Calu3 (cell line): ENCODE measurements around the gene PRPF8. TPM values are rescaled to one million over a fixed set of nuclear protein-coding genes. Genes with fewer than 3 reads are reported as not detected.

Experiments
- BruUV-seq: library from RNA; stranded (reverse); fragments of 400-500 nt; replicated peaks from 2 replicates; lab custom pipeline; 2021; lab: Mats Ljungman, UMichigan
- CTCF ChIA-PET: fragments of 300-600 bp; sonication (Branson Sonifier 250); formaldehyde crosslinking; loops from one replicate; lab custom pipeline; 2022; ENCODE audit warnings: antibody characterized with exemption; lab: Charles Lee
- DNase-seq: peaks from one replicate; pipeline ENCODE4 v3.0.0; 2022
- H3K27ac Mint-ChIP-seq: one replicate; pipeline ENCODE4 v1.8.0; 2022; ENCODE audit warnings: mixed read lengths; ENCODE audit not compliant: unreplicated experiment
- H3K27me3 Mint-ChIP-seq: one replicate; pipeline ENCODE4 v1.8.0; 2022; ENCODE audit warnings: mixed read lengths; ENCODE audit not compliant: unreplicated experiment
- H3K36me3 Mint-ChIP-seq: one replicate; pipeline ENCODE4 v1.8.0; 2022; ENCODE audit warnings: mild to moderate bottlenecking, moderate library complexity, mixed read lengths; ENCODE audit not compliant: insufficient read depth, unreplicated experiment
- H3K4me1 Mint-ChIP-seq: one replicate; pipeline ENCODE4 v1.8.0; 2022; ENCODE audit warnings: mild to moderate bottlenecking, low read depth, mixed read lengths; ENCODE audit not compliant: unreplicated experiment
- H3K4me3 Mint-ChIP-seq: one replicate; pipeline ENCODE4 v1.8.0; 2022; ENCODE audit warnings: mild to moderate bottlenecking, low read depth, moderate library complexity, mixed read lengths; ENCODE audit not compliant: unreplicated experiment
- H3K9me3 Mint-ChIP-seq: one replicate; pipeline ENCODE4 v1.8.0; 2022; ENCODE audit warnings: low read depth, mixed read lengths; ENCODE audit not compliant: unreplicated experiment
- CTCF ChIP-seq: fragments of 200-600 bp; IDR thresholded peaks from one replicate; pipeline ENCODE4 v1.8.0; 2022; ENCODE audit warnings: antibody characterized with exemption; ENCODE audit not compliant: unreplicated experiment
- intact Hi-C: fragments of 100-400 bp; cut with micrococcal nuclease; formaldehyde crosslinking; loops from one replicate; pipeline ENCODE4 v1.10.0; 2022; ENCODE audit not compliant: unreplicated experiment
- total RNA-seq: library from RNA; stranded (reverse); gene quantifications from 2 replicates; pipeline ENCODE4 v1.2.3, GENCODE V29; 2022

The PRPF8 gene
- total RNA-seq, 1 experiment from 2014 or later, result 206 TPM

- no peak for DNase-seq
- Mint-ChIP-seq H3K27me3 (peaks cover 19% of the 10 kb centered on the region), H3K4me1 (no peaks in the 10 kb centered on the region), H3K4me3 (no peak overlapping the region), H3K9me3 (no peaks in the 10 kb centered on the region), H3K36me3 (peaks cover 16% of the 10 kb centered on the region), H3K27ac (no peak overlapping the region)
- BruUV-seq, result no TSS peak
- TF ChIP-seq CTCF, result no peak
- intact Hi-C loops, result no loop called here
- CTCF ChIA-PET, result interaction anchor here (0.5 kb wide), 1 partner anchor 9 kb away, joined by 10 read pairs; no protein-coding TSS in a partner anchor
These were observed 59.6 kb downstream of the PRPF8 start for GRCh38 chr17:1625053-1625452.

DNA sequence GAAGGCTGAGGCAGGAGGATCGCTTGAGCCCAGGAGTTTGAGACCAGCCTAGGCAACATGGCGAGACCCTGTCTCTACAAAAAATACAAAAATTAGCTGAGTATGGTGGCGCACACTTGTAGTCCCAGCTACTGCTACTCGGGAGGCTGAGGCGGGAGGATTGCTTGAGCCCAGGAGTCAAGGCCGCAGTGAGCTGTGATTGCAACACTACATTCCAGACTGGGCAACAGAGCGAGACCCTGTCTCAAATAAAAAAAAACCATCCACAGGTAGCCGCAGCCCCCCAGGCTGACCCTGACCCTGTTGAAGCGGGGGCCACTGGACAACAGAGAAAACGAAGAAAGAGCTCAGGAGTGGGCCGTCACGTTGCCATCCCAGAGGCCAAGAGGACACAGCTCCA is 60.0 kb downstream of the PRPF8 start:
- no peak overlapping the region for H3K27ac Mint-ChIP-seq
- no peaks in the 10 kb centered on the region for H3K9me3 Mint-ChIP-seq
- intact Hi-C loops, result no loop called here
- H3K4me1 Mint-ChIP-seq, result no peaks in the 10 kb centered on the region
- CTCF ChIA-PET, result interaction anchor here (0.5 kb wide), 1 partner anchor 9 kb away, joined by 10 read pairs; no protein-coding TSS in a partner anchor
- DNase-seq, result no peak
- no TSS peak for BruUV-seq
- peaks cover 15% of the 10 kb centered on the region for H3K36me3 Mint-ChIP-seq
- no peak for TF ChIP-seq CTCF
- H3K27me3 Mint-ChIP-seq, result peaks cover 14% of the 10 kb centered on the region
- H3K4me3 Mint-ChIP-seq, result no peak overlapping the region

DNA sequence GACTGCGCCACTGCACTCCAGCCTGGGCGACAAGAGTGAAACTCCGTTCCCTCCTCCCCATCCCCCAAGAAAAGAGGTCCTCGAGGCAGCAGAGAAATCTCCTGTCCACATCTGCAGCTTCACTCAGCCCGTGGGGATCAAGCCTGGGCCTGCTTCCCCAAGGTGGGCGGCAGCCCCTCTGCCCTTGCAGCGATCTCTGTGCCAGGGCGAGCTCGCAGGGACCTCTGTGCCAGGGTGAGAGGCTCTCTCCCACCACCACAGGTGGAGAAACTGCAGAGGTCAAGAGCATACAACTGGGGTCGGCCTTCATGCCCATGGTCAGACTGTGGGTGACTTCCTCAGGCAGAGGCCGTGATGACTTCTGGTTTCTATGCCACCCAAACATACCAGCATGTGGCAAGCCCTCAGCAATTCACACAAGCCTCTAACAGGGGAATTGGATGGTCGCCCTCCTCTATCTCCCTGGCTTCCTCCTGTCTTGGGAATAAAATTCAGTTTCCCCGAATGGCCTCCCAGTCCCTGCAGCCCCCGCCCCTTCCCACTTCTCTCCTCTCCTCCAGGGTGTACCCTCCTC is 61.5 kb downstream of the PRPF8 start:
- TF ChIP-seq CTCF, result no peak
- intact Hi-C loops, result no loop called here
- H3K4me1 Mint-ChIP-seq, result no peaks in the 10 kb centered on the region
- no peak overlapping the region for H3K4me3 Mint-ChIP-seq
- CTCF ChIA-PET, result no interaction called here
- H3K27ac Mint-ChIP-seq, result no peak overlapping the region
- H3K9me3 Mint-ChIP-seq, result no peaks in the 10 kb centered on the region
- H3K36me3 Mint-ChIP-seq, result peaks cover 2% of the 10 kb centered on the region
- DNase-seq, result no peak
- BruUV-seq, result no TSS peak
- H3K27me3 Mint-ChIP-seq, result peaks cover 13% of the 10 kb centered on the region

DNA sequence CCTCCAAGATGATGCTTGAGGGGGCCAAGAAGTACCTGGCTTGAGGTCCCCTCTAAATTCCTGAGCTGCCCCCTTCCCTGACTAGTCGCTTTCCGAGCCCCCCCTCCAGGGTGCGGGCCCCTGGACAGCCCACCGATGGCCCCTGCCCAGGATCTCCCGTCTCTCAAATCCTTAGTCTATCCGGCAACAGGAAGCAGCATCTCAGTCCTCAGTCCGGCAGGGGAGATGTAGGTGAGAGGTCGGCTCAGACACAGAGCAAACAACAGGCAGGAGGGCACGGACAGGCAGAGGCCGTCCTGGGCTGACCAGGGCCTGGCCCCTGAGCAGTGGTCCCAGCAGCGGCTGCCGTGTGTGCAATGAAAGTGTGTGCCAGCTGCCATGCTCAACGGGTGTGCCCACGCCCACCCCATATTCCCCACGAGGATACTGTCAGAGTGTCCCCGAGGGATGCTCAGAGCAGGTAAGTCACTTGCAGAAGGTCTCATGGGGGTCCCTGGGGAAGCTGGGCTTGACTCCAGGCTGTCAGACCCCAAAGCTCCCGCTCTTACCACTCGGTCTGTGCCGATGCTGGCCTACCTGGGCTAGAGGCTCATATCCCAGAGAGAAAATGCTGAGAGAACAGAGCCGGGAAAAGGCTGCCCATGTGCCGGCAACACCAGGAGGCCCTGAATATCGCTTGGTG is 63.3 kb downstream of the PRPF8 start:
- no peak for TF ChIP-seq CTCF
- H3K4me1 Mint-ChIP-seq, result peaks cover 8% of the 10 kb centered on the region
- CTCF ChIA-PET, result no interaction called here
- peaks cover 5% of the 10 kb centered on the region for H3K27me3 Mint-ChIP-seq
- H3K36me3 Mint-ChIP-seq, result no peaks in the 10 kb centered on the region
- no peak overlapping the region for H3K4me3 Mint-ChIP-seq
- no TSS peak for BruUV-seq
- DNase-seq, result no peak
- H3K9me3 Mint-ChIP-seq, result no peaks in the 10 kb centered on the region
- H3K27ac Mint-ChIP-seq, result no peak overlapping the region
- intact Hi-C loops, result no loop called here
